GM12878 (cell line): ENCODE results near the gene SNPH.

Source experiments
- CTCF ChIP-seq, 3 experiments: IDR thresholded peaks in 2 of 3; conservative IDR thresholded peaks in 1 of 3; 2 replicates each; pipeline ENCODE4 v1.5.1; 2011; ENCODE audit warnings: low read depth in 3 of 3, low read length in 3 of 3, mild to moderate bottlenecking in 3 of 3, control low read depth in 2 of 3, moderate library complexity in 2 of 3, inconsistent platforms in 1 of 3, mixed read lengths in 1 of 3; ENCODE audit not compliant: control insufficient read depth in 2 of 3, insufficient read depth in 1 of 3; ENCODE audit errors: extremely low read depth in 1 of 3
- SREBF1 ChIP-seq: IDR thresholded peaks from 2 replicates; pipeline ENCODE4 v1.6.1; 2012; ENCODE audit warnings: mild to moderate bottlenecking, low read length

DNA sequence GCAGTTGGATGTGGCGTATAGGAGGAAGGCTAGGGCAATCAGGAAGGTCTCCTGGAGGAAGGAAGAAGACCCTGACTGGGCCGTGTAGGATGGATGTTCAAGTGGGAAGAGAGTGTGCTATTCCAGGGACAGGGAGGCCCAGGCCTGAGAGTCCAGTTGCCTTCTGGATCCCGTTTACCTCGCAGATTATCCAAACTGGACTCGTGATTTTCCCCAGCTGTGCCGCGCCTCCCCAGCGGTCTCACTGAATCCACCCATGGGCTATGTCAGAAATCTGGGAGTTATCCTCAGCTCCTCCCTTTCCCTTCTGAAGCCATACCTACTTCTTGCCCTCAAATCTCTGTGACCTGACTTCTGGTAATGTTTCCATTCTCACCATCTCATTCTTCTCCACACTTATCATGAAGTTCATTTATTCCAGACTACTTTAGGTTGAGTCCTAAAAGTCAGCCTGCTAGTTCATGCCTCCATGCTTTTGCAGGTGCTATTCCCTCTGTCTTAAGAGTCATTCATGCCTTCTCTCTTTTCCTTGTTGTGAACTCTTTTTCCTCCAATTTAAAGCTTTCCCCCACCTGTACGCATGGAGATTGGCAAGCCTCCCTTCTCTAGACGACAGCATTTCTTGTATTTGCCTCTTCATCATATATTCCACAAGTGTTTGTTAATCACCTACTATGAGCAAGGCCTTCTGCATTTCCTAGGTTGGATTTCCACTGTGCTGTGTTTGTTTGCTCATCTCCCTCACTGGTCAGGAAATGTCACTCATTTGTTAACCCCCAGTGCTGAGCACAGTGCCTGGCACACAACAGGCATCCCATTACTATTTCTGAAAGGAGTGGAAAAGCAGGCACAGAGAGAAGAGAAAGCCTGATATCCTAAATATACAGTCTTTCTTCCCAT, 60.2 kb downstream of the SNPH start:
- TF ChIP-seq SREBF1 (no peak), CTCF (IDR thresholded peaks at IDR 0.05 in 2 of 3, conservative IDR thresholded peaks at IDR 0.05 in 1 of 3; ENCODE audit: control insufficient read depth in 2 of 3, extremely low read depth in 1 of 3, insufficient read depth in 1 of 3, low read depth in 3 of 3, low read length in 3 of 3) (no peak)
